Ishikawa (cell line): ENCODE data around the gene DEDD2.

Experiments
- NFIC ChIP-seq: IDR thresholded peaks from 2 replicates; pipeline ENCODE4 v1.6.1; 2012
- TCF12 ChIP-seq: IDR thresholded peaks from 2 replicates; pipeline ENCODE4 v1.6.1; 2012; ENCODE audit warnings: low read depth

- TF ChIP-seq TCF12: no peak
- no peak for TF ChIP-seq NFIC
Measured at GRCh38 chr19:42220751-42221097, 3.2 kb upstream of the DEDD2 start.
